Stimulated activated naive CD8-positive, alpha-beta T cell treated with anti-CD3 and anti-CD28 coated beads, Interleukin-15, Interleukin-2, amounts not matched to agents 100 ng/mL and 50 ng/mL, for 24 hours (primary cell): ENCODE measurements around the gene SPEG.
A peak's percentile ranks its signal among the peaks of the same experiment; 100 is the strongest.
"Not testable (repeated sequence)": the region's sequence is repeated elsewhere in the genome, so short reads cannot be mapped to it uniquely, and the experiment has no call there.

ENCODE experiments used
- H3K27ac Mint-ChIP-seq: one replicate; pipeline ENCODE4 v1.8.0; 2021; ENCODE audit warnings: mild to moderate bottlenecking, mixed read lengths
- H3K27me3 Mint-ChIP-seq: one replicate; pipeline ENCODE4 v1.8.0; 2021; ENCODE audit warnings: mixed read lengths
- H3K36me3 Mint-ChIP-seq: one replicate; pipeline ENCODE4 v1.8.0; 2021; ENCODE audit warnings: low read depth, mixed read lengths
- H3K4me1 Mint-ChIP-seq: one replicate; pipeline ENCODE4 v1.8.0; 2021; ENCODE audit warnings: low read depth, mixed read lengths
- H3K4me3 Mint-ChIP-seq: one replicate; pipeline ENCODE4 v1.8.0; 2021; ENCODE audit warnings: mild to moderate bottlenecking, mixed read lengths
- H3K9me3 Mint-ChIP-seq: one replicate; pipeline ENCODE4 v1.8.0; 2021; ENCODE audit warnings: mixed read lengths

SPEG gene

DNA sequence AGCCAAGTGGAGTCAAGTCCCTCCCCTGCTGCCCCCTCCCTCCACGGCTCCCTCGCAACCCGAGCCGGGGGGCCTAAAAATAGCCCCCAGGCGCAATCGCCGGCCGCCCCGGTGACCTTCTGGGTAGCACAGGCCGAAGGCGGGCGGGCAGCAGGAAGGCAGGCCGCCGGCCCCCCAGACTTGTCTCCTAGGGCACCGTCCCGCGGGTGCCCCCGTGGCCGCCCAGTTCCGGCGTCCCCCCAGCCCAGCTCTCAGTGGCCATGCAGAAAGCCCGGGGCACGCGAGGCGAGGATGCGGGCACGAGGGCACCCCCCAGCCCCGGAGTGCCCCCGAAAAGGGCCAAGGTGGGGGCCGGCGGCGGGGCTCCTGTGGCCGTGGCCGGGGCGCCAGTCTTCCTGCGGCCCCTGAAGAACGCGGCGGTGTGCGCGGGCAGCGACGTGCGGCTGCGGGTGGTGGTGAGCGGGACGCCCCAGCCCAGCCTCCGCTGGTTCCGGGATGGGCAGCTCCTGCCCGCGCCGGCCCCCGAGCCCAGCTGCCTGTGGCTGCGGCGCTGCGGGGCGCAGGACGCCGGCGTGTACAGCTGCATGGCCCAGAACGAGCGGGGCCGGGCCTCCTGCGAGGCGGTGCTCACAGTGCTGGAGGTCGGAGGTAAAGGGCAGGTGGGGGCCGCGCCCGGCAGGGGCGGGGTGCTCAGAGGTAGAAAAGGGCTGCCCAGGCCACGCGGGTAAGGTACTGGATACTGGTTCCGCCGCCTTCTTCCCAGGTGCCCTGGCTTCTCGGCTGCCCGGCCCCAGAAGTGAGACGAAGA is at the start of gene SPEG:
Gene SPEG, plus strand, starts transcription at position 126 of the 808 bp plus-strand sequence. Its CDS starts 135 bp downstream, at position 261.
- no peaks in the 10 kb centered on the region for H3K4me1 Mint-ChIP-seq
- no peak within 1 kb of the TSS for H3K4me3 Mint-ChIP-seq
- H3K9me3 Mint-ChIP-seq = no peaks in the 10 kb centered on the region
- no peaks in the 10 kb centered on the region for H3K36me3 Mint-ChIP-seq
- H3K27me3 Mint-ChIP-seq = peaks cover 15% of the 10 kb centered on the region
- H3K27ac Mint-ChIP-seq = no peak within 1 kb of the TSS

- no peak overlapping the region for H3K4me3 Mint-ChIP-seq
- peaks cover 16% of the 10 kb centered on the region for H3K4me1 Mint-ChIP-seq
- no peaks in the 10 kb centered on the region for H3K9me3 Mint-ChIP-seq
- peaks cover 41% of the 10 kb centered on the region for H3K36me3 Mint-ChIP-seq
- H3K27ac Mint-ChIP-seq = no peak overlapping the region
- H3K27me3 Mint-ChIP-seq = no peaks in the 10 kb centered on the region
Observed at GRCh38 chr2:219384859-219385258, 49.8 kb upstream of the SPEG start.

- H3K36me3 Mint-ChIP-seq = peaks cover 37% of the 10 kb centered on the region
Observed at GRCh38 chr2:219385958-219386520, 48.6 kb upstream of the SPEG start.

DNA sequence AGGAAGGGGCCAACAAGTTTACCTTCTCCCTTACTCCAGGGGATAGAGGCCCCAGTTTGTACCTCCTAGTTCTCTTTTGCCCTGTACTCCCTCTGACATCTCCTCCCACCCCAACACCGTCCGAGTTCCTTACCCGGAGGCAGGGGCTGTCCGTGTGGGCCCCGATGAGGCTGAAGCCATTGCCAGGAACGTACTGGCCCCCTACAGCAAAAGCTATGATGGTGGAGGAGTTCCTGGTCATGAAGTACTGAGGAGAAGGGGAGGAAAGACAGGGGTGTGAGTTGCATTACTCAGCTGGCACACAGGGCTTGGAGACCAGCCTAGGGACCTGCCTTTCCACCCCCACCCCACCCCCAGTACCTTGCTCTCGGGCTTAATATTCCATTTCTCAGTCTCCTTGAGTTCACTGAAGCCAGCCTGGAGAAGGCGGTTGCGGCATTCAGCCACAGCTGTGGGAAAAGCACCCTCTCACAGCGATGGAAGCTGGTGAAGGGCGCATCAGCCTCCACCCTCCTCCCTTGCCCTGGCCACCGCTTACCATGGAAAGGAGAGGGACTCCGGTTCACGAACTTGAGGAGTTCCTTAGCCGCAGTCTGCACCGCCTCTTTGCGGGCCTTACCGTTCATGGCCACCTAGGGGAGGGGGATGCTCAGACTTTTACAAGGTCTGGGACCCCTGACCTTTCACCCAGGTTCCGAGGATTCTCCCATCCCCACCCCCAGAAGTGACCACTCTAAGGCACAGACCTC is 47.9 kb upstream of the SPEG start:
- H3K4me3 Mint-ChIP-seq = peak overlapping the region; percentile 98
- no peaks in the 10 kb centered on the region for H3K27me3 Mint-ChIP-seq
- H3K27ac Mint-ChIP-seq = peak overlapping the region; percentile 99
- H3K9me3 Mint-ChIP-seq = no peaks in the 10 kb centered on the region
- H3K4me1 Mint-ChIP-seq = peaks cover 16% of the 10 kb centered on the region
- H3K36me3 Mint-ChIP-seq = peaks cover 33% of the 10 kb centered on the region

More at GRCh38 chr2:219385958-219386520, 48.6 kb upstream of the SPEG start:
- Mint-ChIP-seq H3K9me3 (no peaks in the 10 kb centered on the region), H3K27me3 (no peaks in the 10 kb centered on the region), H3K4me1 (peaks cover 16% of the 10 kb centered on the region), H3K4me3 (peak overlapping the region; percentile 98), H3K27ac (no peak overlapping the region)

DNA sequence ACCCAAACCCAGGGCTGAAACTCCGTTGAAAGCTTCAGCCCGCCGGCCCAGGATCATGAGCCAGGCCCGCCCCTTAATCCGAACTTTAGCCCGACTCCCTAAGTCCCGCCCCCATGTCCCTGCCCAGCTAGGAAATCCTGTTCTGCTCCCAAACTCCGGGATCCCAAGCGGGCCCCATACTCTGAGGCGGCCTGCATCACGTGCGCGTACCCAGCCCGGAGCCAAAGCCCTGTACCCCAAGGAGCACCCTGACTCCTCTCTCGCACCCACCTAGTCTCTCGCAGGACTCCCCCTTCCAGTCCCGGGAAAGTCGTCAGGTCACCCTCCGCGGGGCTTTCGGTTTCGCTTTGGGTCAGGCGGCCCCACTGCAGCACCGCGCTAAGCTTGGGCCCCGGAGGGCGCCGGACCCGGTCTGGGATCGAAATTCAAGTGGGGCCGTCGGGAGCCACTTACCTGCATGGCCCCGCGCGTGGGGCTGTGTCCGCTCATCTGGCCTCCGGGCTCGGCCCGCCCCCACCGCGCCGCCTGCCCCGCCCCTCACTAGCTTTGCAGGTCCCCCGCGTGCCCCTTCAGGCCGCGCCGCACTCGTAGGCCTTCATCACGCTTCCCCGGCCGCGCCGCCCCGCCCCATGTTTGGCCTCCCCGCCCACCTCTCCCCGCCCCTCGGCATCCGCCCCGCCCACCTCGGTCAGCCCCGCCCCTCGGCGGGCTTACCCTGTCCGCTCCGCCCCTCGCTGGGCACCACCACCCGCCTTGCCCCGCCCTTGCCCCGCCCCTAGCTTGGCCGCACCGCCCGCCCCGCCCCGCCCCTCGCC is 47.1 kb upstream of the SPEG start, which contains the start of gene DNPEP:
Gene DNPEP, minus strand, starts transcription at position 607 of the 815 bp plus-strand sequence. Its CDS starts 118 bp downstream, at position 489.
- Mint-ChIP-seq H3K4me1 (peaks cover 16% of the 10 kb centered on the region), H3K9me3 (no peaks in the 10 kb centered on the region), H3K4me3 (peak within 1 kb of the TSS; percentile 98), H3K36me3 (peaks cover 26% of the 10 kb centered on the region), H3K27ac (peak within 1 kb of the TSS; percentile 99), H3K27me3 (no peaks in the 10 kb centered on the region)

DNA sequence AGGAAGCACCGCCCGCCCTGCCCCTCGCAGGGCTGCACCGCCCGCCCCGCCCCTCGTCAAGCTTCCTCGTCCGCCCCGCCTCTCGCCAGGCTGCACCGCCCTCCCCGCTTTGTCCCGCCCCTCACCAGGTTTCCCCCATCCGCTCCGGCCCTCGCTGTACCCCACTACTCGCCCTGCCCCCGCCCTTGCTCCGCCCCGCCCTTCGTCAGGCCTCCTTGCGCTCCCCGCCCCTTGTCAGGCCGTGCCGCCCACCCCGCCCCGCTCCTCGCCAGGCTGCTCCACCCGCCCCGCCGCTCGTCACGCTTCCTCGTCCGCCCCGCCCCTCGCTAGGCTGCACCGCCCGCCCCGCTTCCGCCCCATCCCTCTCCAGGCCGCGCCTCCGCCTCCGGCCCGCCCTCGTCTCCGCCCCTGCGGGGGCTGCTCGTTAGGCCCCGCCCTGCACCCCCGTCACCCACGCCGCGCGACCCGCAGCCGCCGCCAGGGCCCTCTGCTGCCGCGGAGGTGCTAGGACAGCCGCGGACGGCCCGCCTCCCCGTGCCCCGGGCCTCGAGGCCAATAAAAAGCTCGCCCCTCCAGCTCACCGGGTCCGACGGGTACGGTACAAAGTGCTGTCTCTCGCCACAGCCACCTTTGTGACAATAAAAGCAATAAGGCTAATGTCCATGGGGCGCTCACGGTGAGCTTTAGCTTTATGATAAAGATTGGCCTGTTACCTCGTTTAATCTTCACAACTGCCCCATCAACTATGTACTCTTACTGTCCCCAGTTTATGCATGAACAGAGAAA is 46.3 kb upstream of the SPEG start:
- Mint-ChIP-seq H3K4me3 (peak overlapping the region; percentile 70), H3K27ac (peak overlapping the region; percentile 76), H3K27me3 (no peaks in the 10 kb centered on the region), H3K9me3 (no peaks in the 10 kb centered on the region), H3K4me1 (peaks cover 16% of the 10 kb centered on the region), H3K36me3 (peaks cover 22% of the 10 kb centered on the region)

DNA sequence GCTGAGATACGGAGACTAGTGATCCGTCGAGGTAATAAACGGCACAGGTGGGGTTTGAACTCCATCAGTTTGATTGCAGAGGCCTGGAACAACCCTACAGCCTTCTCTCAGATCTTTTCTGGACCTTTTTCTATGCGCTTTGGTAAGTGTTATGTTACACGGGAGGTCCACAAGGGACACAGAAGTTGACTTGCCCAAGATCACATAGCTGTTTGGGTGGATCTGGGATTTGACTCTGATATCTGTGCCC is 45.8 kb upstream of the SPEG start:
- H3K9me3 Mint-ChIP-seq = no peaks in the 10 kb centered on the region
- peaks cover 17% of the 10 kb centered on the region for H3K36me3 Mint-ChIP-seq
- no peaks in the 10 kb centered on the region for H3K27me3 Mint-ChIP-seq
- peaks cover 16% of the 10 kb centered on the region for H3K4me1 Mint-ChIP-seq
- peak overlapping the region; percentile 76 for H3K27ac Mint-ChIP-seq
- peak overlapping the region; percentile 70 for H3K4me3 Mint-ChIP-seq

GRCh38 chr2:219392754-219393153 is 41.9 kb upstream of the SPEG start:
- no peaks in the 10 kb centered on the region for H3K27me3 Mint-ChIP-seq
- H3K4me3 Mint-ChIP-seq = no peak overlapping the region
- no peaks in the 10 kb centered on the region for H3K36me3 Mint-ChIP-seq
- H3K9me3 Mint-ChIP-seq = no peaks in the 10 kb centered on the region
- H3K4me1 Mint-ChIP-seq = peaks cover 16% of the 10 kb centered on the region
- H3K27ac Mint-ChIP-seq = no peak overlapping the region

DNA sequence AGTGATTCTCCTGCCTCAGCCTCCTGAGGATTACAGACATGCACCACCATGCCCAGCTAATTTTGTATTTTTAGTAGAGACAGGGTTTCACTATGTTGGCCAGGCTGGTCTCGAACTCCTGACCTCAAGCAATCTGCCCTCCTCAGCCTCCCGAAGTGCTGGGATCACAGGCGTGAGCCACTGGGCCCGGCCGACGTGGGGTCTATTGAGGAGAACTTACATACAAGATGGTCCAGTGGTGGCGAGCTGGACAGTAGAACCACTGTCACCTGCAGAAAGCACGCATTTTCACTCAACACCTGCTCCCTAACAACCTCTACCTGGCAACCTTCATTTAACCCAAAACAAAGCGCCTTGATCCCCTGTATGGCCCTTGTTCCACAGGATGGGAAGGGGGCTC is 39.6 kb upstream of the SPEG start:
- not testable (repeated sequence) for H3K9me3 Mint-ChIP-seq, H3K4me3 Mint-ChIP-seq, H3K27me3 Mint-ChIP-seq, H3K27ac Mint-ChIP-seq, H3K36me3 Mint-ChIP-seq, H3K4me1 Mint-ChIP-seq

DNA sequence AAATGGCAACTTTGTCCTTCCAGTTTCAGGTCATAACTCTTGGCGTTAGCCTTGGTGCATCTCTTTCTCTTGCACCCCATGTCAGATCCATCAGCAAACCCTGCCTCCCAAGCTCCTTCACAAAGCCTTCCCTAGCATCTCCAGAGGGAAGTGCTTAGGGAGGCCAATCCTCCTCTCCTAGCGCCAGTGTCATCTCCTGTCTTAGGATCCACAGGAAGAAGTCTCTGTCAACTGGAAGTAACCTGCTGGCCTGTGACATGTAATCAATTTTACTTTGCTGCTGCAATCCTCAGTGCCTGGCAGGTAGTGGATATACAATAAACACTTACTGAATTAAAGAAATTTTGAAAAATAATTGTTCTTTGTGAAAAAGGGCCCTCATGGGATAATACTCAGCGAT is 39.0 kb upstream of the SPEG start:
- Mint-ChIP-seq H3K27me3 (no peaks in the 10 kb centered on the region), H3K27ac (no peak overlapping the region)

GRCh38 chr2:219396863-219397457 is 37.7 kb upstream of the SPEG start:
- Mint-ChIP-seq H3K9me3 (no peaks in the 10 kb centered on the region), H3K27ac (no peak overlapping the region), H3K36me3 (no peaks in the 10 kb centered on the region), H3K4me1 (peaks cover 10% of the 10 kb centered on the region), H3K27me3 (no peaks in the 10 kb centered on the region), H3K4me3 (no peak overlapping the region)

More for the DNA sequence above, 39.0 kb upstream of the SPEG start:
- H3K4me1 Mint-ChIP-seq = peaks cover 10% of the 10 kb centered on the region
- H3K36me3 Mint-ChIP-seq = no peaks in the 10 kb centered on the region
- H3K9me3 Mint-ChIP-seq = no peaks in the 10 kb centered on the region
- no peak overlapping the region for H3K4me3 Mint-ChIP-seq

GRCh38 chr2:219398721-219399363 is 35.8 kb upstream of the SPEG start:
- H3K4me3 Mint-ChIP-seq = no peak overlapping the region
- H3K9me3 Mint-ChIP-seq = no peaks in the 10 kb centered on the region
- no peaks in the 10 kb centered on the region for H3K27me3 Mint-ChIP-seq
- H3K36me3 Mint-ChIP-seq = no peaks in the 10 kb centered on the region
- H3K4me1 Mint-ChIP-seq = peaks cover 10% of the 10 kb centered on the region
- no peak overlapping the region for H3K27ac Mint-ChIP-seq

GRCh38 chr2:219399716-219400478 is 34.7 kb upstream of the SPEG start:
- peaks cover 10% of the 10 kb centered on the region for H3K4me1 Mint-ChIP-seq
- no peaks in the 10 kb centered on the region for H3K36me3 Mint-ChIP-seq
- H3K27me3 Mint-ChIP-seq = no peaks in the 10 kb centered on the region
- no peak overlapping the region for H3K27ac Mint-ChIP-seq
- H3K4me3 Mint-ChIP-seq = no peak overlapping the region
- H3K9me3 Mint-ChIP-seq = no peaks in the 10 kb centered on the region
